OCI-M1 (cell line): ENCODE measurements around the gene ANKRD55.
A peak's percentile ranks its signal among the peaks of the same experiment; 100 is the strongest.

ENCODE experiments used
- DNase-seq: peaks from one replicate; lab custom pipeline; 2025; lab: John Stamatoyannopoulos, UW

ANKRD55 gene

GRCh38 chr5:56078278-56079156, 154.6 kb downstream of the ANKRD55 start:
- DNase-seq = no peak

GRCh38 chr5:56077796-56078233, 155.3 kb downstream of the ANKRD55 start:
- DNase-seq = no peak

GRCh38 chr5:56076486-56076885, 156.6 kb downstream of the ANKRD55 start:
- no peak for DNase-seq

- DNase-seq = no peak
These were observed 157.8 kb downstream of the ANKRD55 start for GRCh38 chr5:56075361-56075760.

GRCh38 chr5:56072863-56073766, 160.0 kb downstream of the ANKRD55 start:
- DNase-seq = peak; percentile 9

GRCh38 chr5:56071470-56071869, 161.7 kb downstream of the ANKRD55 start:
- DNase-seq = no peak

- DNase-seq = peak; percentile 56
These were observed 162.2 kb downstream of the ANKRD55 start for GRCh38 chr5:56070851-56071465.

- DNase-seq = no peak
These were observed 163.4 kb downstream of the ANKRD55 start for GRCh38 chr5:56069652-56070226.

- DNase-seq = no peak
These were observed 166.1 kb downstream of the ANKRD55 start for GRCh38 chr5:56066931-56067450.

GRCh38 chr5:56064984-56065383, 168.1 kb downstream of the ANKRD55 start:
- no peak for DNase-seq

- DNase-seq = no peak
These were observed 172.6 kb downstream of the ANKRD55 start for GRCh38 chr5:56060276-56061110.

GRCh38 chr5:56059854-56060253, 173.3 kb downstream of the ANKRD55 start:
- DNase-seq = no peak

GRCh38 chr5:56056875-56057274, 176.3 kb downstream of the ANKRD55 start:
- DNase-seq = no peak

GRCh38 chr5:56055859-56056258, 177.3 kb downstream of the ANKRD55 start:
- DNase-seq = no peak

GRCh38 chr5:56055287-56055686, 177.8 kb downstream of the ANKRD55 start:
- no peak for DNase-seq

- DNase-seq = no peak
These were observed 178.5 kb downstream of the ANKRD55 start for GRCh38 chr5:56054666-56055065.

- no peak for DNase-seq
These were observed 179.8 kb downstream of the ANKRD55 start for GRCh38 chr5:56053363-56053762.

GRCh38 chr5:56052735-56053134, 180.4 kb downstream of the ANKRD55 start:
- no peak for DNase-seq

GRCh38 chr5:56050551-56051255, 182.4 kb downstream of the ANKRD55 start:
- peak; percentile 9 for DNase-seq
